Mucosa of descending colon (tissue), 3 donors: ENCODE data around the gene SHTN1. TPM values are rescaled to one million over a fixed set of nuclear protein-coding genes. Genes with fewer than 3 reads are reported as not detected.
A peak's percentile ranks its signal among the peaks of the same experiment; 100 is the strongest.

ENCODE experiments used
- ATAC-seq: fragments of 200-7000 bp; cut with Tn5 transposase; one replicate; pipeline ENCODE4 v1.9.1; 2020; ENCODE audit warnings: mild to moderate bottlenecking, moderate library complexity
- DNase-seq, 3 donors: peaks; one replicate each; pipeline ENCODE4 v3.0.0-alpha.2; 2020
- H3K36me3 ChIP-seq: fragments of 200-600 bp; one replicate; pipeline ENCODE4 v1.8.0; 2021; ENCODE audit warnings: low read depth, mild to moderate bottlenecking
- H3K4me1 ChIP-seq: fragments of 200-600 bp; one replicate; pipeline ENCODE4 v1.8.0; 2021; ENCODE audit warnings: low read depth, mild to moderate bottlenecking
- H3K4me3 ChIP-seq: fragments of 200-600 bp; one replicate; pipeline ENCODE4 v1.8.0; 2021; ENCODE audit warnings: mild to moderate bottlenecking
- H3K9me3 ChIP-seq: fragments of 200-600 bp; one replicate; pipeline ENCODE4 v1.8.0; 2021; ENCODE audit warnings: mild to moderate bottlenecking
- CTCF ChIP-seq: fragments of 200-600 bp; IDR thresholded peaks from one replicate; pipeline ENCODE4 v1.8.0; 2022; ENCODE audit warnings: antibody characterized with exemption, mild to moderate bottlenecking
- intact Hi-C, 2 donors: fragments of 100-400 bp; cut with DNase I in 1 of 2; cut with micrococcal nuclease in 1 of 2; formaldehyde crosslinking; loops; one replicate each; pipeline versions ENCODE4 v1.11.0 to v1.11.1; 2022; cut with DNase I, micrococcal nuclease
- total RNA-seq, 3 donors: library from RNA; stranded (reverse); fragmentation: NEBNext Ultra II Directional in 2 of 3; extraction: Animal tissue kit (Norgen Biotek cat#: 25700) in 2 of 3; gene quantifications; one replicate each; pipeline versions ENCODE4 v1.2.1 to v1.2.4, GENCODE V29; 2021 to 2023
- donor health status: DM: no; HTN: no; CAD: no; lungs with moderate emphysema.
- donor health status: DM: no; HTN: no; CAD: no.
- donor health status: DM: no; HTN: yes; CAD: no.

SHTN1 gene
- total RNA-seq, 3 donors from 2014 or later, result 17.4 to 33.5 (median 27.9) TPM

- DNase-seq (no peak), ATAC-seq (no peak)
- H3K4me1 ChIP-seq, result no peaks in the 10 kb centered on the region
- intact Hi-C loops, result no loop called here
- no peaks in the 10 kb centered on the region for H3K36me3 ChIP-seq
- H3K9me3 ChIP-seq, result no peaks in the 10 kb centered on the region
- no peak for TF ChIP-seq CTCF
- no peak overlapping the region for H3K4me3 ChIP-seq
Measured at GRCh38 chr10:116988311-116988710, 16.7 kb downstream of the SHTN1 start.

GRCh38 chr10:116985611-116986010 lies 19.4 kb downstream of the SHTN1 start:
- Histone ChIP-seq H3K4me1 (no peaks in the 10 kb centered on the region), H3K36me3 (no peaks in the 10 kb centered on the region), H3K4me3 (no peak overlapping the region), H3K9me3 (no peaks in the 10 kb centered on the region)
- TF ChIP-seq CTCF, result no peak
- ATAC-seq (no peak), DNase-seq (no peak)
- intact Hi-C loops, result no loop called here

GRCh38 chr10:116984202-116984990 lies 20.6 kb downstream of the SHTN1 start:
- intact Hi-C loops, result no loop called here
- DNase-seq, result no peak

GRCh38 chr10:116980041-116980440 lies 24.9 kb downstream of the SHTN1 start:
- Histone ChIP-seq H3K9me3 (no peaks in the 10 kb centered on the region), H3K36me3 (no peaks in the 10 kb centered on the region), H3K4me1 (no peaks in the 10 kb centered on the region), H3K4me3 (no peak overlapping the region)
- no peak for DNase-seq
- TF ChIP-seq CTCF, result no peak
- ATAC-seq, result no peak
- intact Hi-C loops, result no loop called here

More at GRCh38 chr10:116984202-116984990, 20.6 kb downstream of the SHTN1 start:
- Histone ChIP-seq H3K36me3 (no peaks in the 10 kb centered on the region), H3K4me1 (no peaks in the 10 kb centered on the region), H3K4me3 (no peak overlapping the region), H3K9me3 (no peaks in the 10 kb centered on the region)
- peak; percentile 28 for ATAC-seq
- no peak for TF ChIP-seq CTCF

- Histone ChIP-seq H3K9me3 (no peaks in the 10 kb centered on the region), H3K4me3 (no peak overlapping the region), H3K4me1 (no peaks in the 10 kb centered on the region), H3K36me3 (no peaks in the 10 kb centered on the region)
- TF ChIP-seq CTCF, result no peak
- ATAC-seq, result no peak
- no peak for DNase-seq
- intact Hi-C loops, result no loop called here
Measured at GRCh38 chr10:116978901-116979300, 26.1 kb downstream of the SHTN1 start.
